ENCODE data around the gene GALNTL6. TPM values are rescaled to one million over a fixed set of nuclear protein-coding genes. Genes with fewer than 3 reads are reported as not detected.

The GALNTL6 gene
- polyA plus RNA-seq, 1 donor from 2014 or later, result 14.9 TPM

DNA sequence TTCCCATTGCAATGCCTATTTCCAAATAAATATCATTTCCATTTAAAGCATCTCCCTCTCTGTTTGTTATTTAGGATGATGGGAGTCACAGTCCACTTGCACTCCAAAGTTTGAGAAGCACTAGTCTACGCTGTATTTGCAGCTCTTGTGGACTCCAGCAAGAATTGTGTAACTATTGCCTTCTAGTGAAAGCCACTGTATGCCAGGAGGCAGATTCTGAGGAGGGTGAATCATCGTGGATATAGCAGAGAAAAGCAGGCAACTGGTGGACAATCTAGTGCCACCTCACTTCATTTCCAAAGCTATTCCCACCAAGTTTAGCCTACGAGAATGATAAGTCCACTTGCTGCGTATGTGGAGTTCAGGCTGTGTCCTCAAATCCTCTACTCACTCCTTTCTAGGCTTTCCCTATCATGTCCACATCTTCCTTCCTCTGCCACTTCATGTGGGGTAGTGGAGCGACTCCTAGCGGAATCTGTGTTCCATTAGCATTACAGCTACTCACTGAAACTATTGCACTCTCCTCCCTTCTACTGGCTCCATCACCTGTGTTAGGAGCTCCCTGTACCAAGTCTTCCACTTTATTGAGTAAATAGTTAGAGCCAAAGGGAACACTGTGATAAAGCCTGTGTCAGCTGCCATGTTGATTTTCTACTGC is 853.6 kb downstream of the GALNTL6 start:
- no peak for TF ChIP-seq EP300 (conservative IDR thresholded peaks at IDR 0.05; ENCODE audit: poor library complexity, severe bottlenecking)
- TF ChIP-seq MXI1 (conservative IDR thresholded peaks at IDR 0.05; ENCODE audit: poor library complexity, severe bottlenecking), result no peak
- TF ChIP-seq RAD21 (conservative IDR thresholded peaks at IDR 0.05), result no peak
- TF ChIP-seq, protein P1, sequence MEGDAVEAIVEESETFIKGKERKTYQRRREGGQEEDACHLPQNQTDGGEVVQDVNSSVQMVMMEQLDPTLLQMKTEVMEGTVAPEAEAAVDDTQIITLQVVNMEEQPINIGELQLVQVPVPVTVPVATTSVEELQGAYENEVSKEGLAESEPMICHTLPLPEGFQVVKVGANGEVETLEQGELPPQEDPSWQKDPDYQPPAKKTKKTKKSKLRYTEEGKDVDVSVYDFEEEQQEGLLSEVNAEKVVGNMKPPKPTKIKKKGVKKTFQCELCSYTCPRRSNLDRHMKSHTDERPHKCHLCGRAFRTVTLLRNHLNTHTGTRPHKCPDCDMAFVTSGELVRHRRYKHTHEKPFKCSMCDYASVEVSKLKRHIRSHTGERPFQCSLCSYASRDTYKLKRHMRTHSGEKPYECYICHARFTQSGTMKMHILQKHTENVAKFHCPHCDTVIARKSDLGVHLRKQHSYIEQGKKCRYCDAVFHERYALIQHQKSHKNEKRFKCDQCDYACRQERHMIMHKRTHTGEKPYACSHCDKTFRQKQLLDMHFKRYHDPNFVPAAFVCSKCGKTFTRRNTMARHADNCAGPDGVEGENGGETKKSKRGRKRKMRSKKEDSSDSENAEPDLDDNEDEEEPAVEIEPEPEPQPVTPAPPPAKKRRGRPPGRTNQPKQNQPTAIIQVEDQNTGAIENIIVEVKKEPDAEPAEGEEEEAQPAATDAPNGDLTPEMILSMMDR (IDR thresholded peaks at IDR 0.05; ENCODE audit: poor library complexity, severe bottlenecking), result no peak
- no peak for TF ChIP-seq SMC3 (conservative IDR thresholded peaks at IDR 0.05; ENCODE audit: poor library complexity)
- no peak for TF ChIP-seq POLR2AphosphoS5 (IDR thresholded peaks at IDR 0.05)
- H3K79me2 ChIP-seq (replicated peaks; ENCODE audit: insufficient read depth, low read length), result no peaks in the 10 kb centered on the region
- H2AFZ ChIP-seq (ENCODE audit: low read depth, low read length), result no peak overlapping the region

GRCh38 chr4:172674811-172675210 is 861.6 kb downstream of the GALNTL6 start:
- Histone ChIP-seq H4K20me1 (ENCODE audit: insufficient read depth) (no peaks in the 10 kb centered on the region), H3K79me2 (replicated peaks; ENCODE audit: insufficient read depth, low read length) (no peaks in the 10 kb centered on the region), H3K9me3 (ENCODE audit: low read length) (no peaks in the 10 kb centered on the region), H3K9ac (ENCODE audit: low read length) (no peak overlapping the region), H2AFZ (ENCODE audit: low read depth, low read length) (no peak overlapping the region), H3K4me2 (ENCODE audit: low read length) (no peak overlapping the region), H3K4me3 (ENCODE audit: low read length) (no peak overlapping the region), H3K36me3 (ENCODE audit: insufficient read depth, low read length) (no peaks in the 10 kb centered on the region), H3K9me2 (ENCODE audit: insufficient read depth, low read length) (no peaks in the 10 kb centered on the region), H3K27ac (ENCODE audit: low read length) (no peak overlapping the region), H3K27me3 (ENCODE audit: insufficient read depth, low read depth, low read length) (no peaks in the 10 kb centered on the region), H3F3A (ENCODE audit: insufficient read depth, low read length, poor library complexity, severe bottlenecking) (no peaks in the 10 kb centered on the region)
- no peak for TF ChIP-seq EZH2 (IDR thresholded peaks at IDR 0.05; ENCODE audit: borderline replicate concordance, insufficient read depth, low read length, poor library complexity, severe bottlenecking)
- TF ChIP-seq, protein P2, sequence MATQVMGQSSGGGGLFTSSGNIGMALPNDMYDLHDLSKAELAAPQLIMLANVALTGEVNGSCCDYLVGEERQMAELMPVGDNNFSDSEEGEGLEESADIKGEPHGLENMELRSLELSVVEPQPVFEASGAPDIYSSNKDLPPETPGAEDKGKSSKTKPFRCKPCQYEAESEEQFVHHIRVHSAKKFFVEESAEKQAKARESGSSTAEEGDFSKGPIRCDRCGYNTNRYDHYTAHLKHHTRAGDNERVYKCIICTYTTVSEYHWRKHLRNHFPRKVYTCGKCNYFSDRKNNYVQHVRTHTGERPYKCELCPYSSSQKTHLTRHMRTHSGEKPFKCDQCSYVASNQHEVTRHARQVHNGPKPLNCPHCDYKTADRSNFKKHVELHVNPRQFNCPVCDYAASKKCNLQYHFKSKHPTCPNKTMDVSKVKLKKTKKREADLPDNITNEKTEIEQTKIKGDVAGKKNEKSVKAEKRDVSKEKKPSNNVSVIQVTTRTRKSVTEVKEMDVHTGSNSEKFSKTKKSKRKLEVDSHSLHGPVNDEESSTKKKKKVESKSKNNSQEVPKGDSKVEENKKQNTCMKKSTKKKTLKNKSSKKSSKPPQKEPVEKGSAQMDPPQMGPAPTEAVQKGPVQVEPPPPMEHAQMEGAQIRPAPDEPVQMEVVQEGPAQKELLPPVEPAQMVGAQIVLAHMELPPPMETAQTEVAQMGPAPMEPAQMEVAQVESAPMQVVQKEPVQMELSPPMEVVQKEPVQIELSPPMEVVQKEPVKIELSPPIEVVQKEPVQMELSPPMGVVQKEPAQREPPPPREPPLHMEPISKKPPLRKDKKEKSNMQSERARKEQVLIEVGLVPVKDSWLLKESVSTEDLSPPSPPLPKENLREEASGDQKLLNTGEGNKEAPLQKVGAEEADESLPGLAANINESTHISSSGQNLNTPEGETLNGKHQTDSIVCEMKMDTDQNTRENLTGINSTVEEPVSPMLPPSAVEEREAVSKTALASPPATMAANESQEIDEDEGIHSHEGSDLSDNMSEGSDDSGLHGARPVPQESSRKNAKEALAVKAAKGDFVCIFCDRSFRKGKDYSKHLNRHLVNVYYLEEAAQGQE (IDR thresholded peaks at IDR 0.05; ENCODE audit: borderline replicate concordance), result no peak

More for the DNA sequence above, 853.6 kb downstream of the GALNTL6 start:
- Histone ChIP-seq H3F3A (ENCODE audit: insufficient read depth, low read length, poor library complexity, severe bottlenecking) (no peaks in the 10 kb centered on the region), H3K27me3 (ENCODE audit: insufficient read depth, low read depth, low read length) (no peaks in the 10 kb centered on the region), H3K4me3 (ENCODE audit: low read length) (no peak overlapping the region), H3K27ac (ENCODE audit: low read length) (no peak overlapping the region), H4K20me1 (ENCODE audit: insufficient read depth) (no peaks in the 10 kb centered on the region), H3K9ac (ENCODE audit: low read length) (no peak overlapping the region), H3K4me2 (ENCODE audit: low read length) (no peak overlapping the region), H3K9me2 (ENCODE audit: insufficient read depth, low read length) (no peaks in the 10 kb centered on the region), H3K36me3 (ENCODE audit: insufficient read depth, low read length) (no peaks in the 10 kb centered on the region), H3K9me3 (ENCODE audit: low read length) (no peaks in the 10 kb centered on the region)

DNA sequence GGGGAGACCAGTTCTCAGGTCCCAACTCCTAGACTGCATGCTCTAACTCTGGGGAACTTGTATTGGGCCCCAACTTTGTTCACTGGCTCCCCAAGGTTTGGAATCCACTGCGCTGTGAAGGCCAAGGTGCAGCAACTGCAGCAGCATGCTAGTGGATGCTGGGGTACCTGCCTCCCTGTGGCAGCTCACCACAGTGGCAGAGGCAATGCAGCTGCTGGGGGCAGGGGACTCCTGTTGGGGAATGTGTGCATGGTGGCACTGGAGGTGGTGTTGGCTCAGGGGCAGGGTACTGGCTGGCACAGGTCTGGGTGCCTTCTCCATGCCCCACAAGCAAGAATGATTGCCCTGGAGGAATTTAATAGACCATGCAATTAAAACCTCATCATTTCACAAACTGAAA is 862.0 kb downstream of the GALNTL6 start:
- Histone ChIP-seq H2AFZ (ENCODE audit: low read depth, low read length) (no peak overlapping the region), H3K9ac (ENCODE audit: low read length) (no peak overlapping the region), H4K20me1 (ENCODE audit: insufficient read depth) (no peaks in the 10 kb centered on the region), H3K27me3 (ENCODE audit: insufficient read depth, low read depth, low read length) (no peaks in the 10 kb centered on the region), H3F3A (ENCODE audit: insufficient read depth, low read length, poor library complexity, severe bottlenecking) (no peaks in the 10 kb centered on the region), H3K9me2 (ENCODE audit: insufficient read depth, low read length) (no peaks in the 10 kb centered on the region), H3K9me3 (ENCODE audit: low read length) (no peaks in the 10 kb centered on the region), H3K79me2 (replicated peaks; ENCODE audit: insufficient read depth, low read length) (no peaks in the 10 kb centered on the region), H3K4me3 (ENCODE audit: low read length) (no peak overlapping the region), H3K4me2 (ENCODE audit: low read length) (no peak overlapping the region), H3K27ac (ENCODE audit: low read length) (no peak overlapping the region), H3K36me3 (ENCODE audit: insufficient read depth, low read length) (no peaks in the 10 kb centered on the region)
- TF ChIP-seq, protein P2 (IDR thresholded peaks at IDR 0.05; ENCODE audit: borderline replicate concordance), result no peak
- TF ChIP-seq MXI1 (conservative IDR thresholded peaks at IDR 0.05; ENCODE audit: poor library complexity, severe bottlenecking), result no peak
- no peak for TF ChIP-seq TAF1 (IDR thresholded peaks at IDR 0.05; ENCODE audit: low read depth)
- TF ChIP-seq SMC3 (conservative IDR thresholded peaks at IDR 0.05; ENCODE audit: poor library complexity), result no peak
- no peak for TF ChIP-seq EP300 (conservative IDR thresholded peaks at IDR 0.05; ENCODE audit: poor library complexity, severe bottlenecking)
- TF ChIP-seq EZH2 (IDR thresholded peaks at IDR 0.05; ENCODE audit: borderline replicate concordance, insufficient read depth, low read length, poor library complexity, severe bottlenecking), result no peak
- no peak for TF ChIP-seq RAD21 (conservative IDR thresholded peaks at IDR 0.05)
- TF ChIP-seq, protein P1 (IDR thresholded peaks at IDR 0.05; ENCODE audit: poor library complexity, severe bottlenecking), result no peak
- TF ChIP-seq POLR2AphosphoS5 (IDR thresholded peaks at IDR 0.05), result no peak
